Measurements from ENCODE around the gene DENND10.

The DENND10 gene

DNA sequence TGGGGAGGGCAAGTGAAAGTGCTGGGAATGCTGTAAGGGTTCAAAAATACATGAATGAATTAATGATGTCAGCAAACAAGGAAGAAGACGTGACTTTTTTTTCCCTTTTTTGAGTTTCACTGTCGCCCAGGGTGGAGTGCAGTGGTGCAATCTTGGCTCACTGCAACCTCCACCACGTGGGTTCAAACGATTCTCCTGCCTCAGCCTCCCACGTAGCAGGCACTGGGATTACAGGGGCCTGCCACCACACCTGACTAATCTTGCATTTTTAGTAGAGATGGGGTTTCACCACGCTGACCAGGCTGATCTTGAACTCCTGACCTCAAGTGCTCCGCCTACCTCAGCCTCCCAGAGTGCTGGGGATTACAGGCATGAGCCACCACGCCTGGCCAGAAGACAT, 30.0 kb downstream of the DENND10 start:
- no peak for ATAC-seq

GRCh38 chr10:119135513-119135881, 31.6 kb downstream of the DENND10 start:
- ATAC-seq = no peak
- TF ChIP-seq TSHZ2 (CRISPR knock-in tag; IDR thresholded peaks at IDR 0.05) (no peak), RARB (CRISPR knock-in tag; IDR thresholded peaks at IDR 0.05) (no peak), ISL1 (CRISPR knock-in tag; IDR thresholded peaks at IDR 0.05) (no peak), OSR1 (CRISPR knock-in tag; IDR thresholded peaks at IDR 0.05) (no peak), ARNTL (CRISPR knock-in tag; IDR thresholded peaks at IDR 0.05; ENCODE audit: borderline replicate concordance, low read depth) (no peak), ZC3H10 (CRISPR knock-in tag; IDR thresholded peaks at IDR 0.05) (no peak), ZNF8 (CRISPR knock-in tag; IDR thresholded peaks at IDR 0.05) (no peak), ZNF565 (CRISPR knock-in tag; conservative IDR thresholded peaks at IDR 0.05; ENCODE audit: low read depth) (no peak), ESRRG (CRISPR knock-in tag; IDR thresholded peaks at IDR 0.05) (no peak), ZNF70 (CRISPR knock-in tag; IDR thresholded peaks at IDR 0.05) (no peak), PPARA (CRISPR knock-in tag; IDR thresholded peaks at IDR 0.05; ENCODE audit: borderline replicate concordance) (no peak)
- TF ChIP-seq, protein P1, sequence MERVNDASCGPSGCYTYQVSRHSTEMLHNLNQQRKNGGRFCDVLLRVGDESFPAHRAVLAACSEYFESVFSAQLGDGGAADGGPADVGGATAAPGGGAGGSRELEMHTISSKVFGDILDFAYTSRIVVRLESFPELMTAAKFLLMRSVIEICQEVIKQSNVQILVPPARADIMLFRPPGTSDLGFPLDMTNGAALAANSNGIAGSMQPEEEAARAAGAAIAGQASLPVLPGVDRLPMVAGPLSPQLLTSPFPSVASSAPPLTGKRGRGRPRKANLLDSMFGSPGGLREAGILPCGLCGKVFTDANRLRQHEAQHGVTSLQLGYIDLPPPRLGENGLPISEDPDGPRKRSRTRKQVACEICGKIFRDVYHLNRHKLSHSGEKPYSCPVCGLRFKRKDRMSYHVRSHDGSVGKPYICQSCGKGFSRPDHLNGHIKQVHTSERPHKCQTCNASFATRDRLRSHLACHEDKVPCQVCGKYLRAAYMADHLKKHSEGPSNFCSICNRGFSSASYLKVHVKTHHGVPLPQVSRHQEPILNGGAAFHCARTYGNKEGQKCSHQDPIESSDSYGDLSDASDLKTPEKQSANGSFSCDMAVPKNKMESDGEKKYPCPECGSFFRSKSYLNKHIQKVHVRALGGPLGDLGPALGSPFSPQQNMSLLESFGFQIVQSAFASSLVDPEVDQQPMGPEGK (CRISPR knock-in tag; IDR thresholded peaks at IDR 0.05; ENCODE audit: borderline replicate concordance) = no peak
- TF ChIP-seq, protein P2, sequence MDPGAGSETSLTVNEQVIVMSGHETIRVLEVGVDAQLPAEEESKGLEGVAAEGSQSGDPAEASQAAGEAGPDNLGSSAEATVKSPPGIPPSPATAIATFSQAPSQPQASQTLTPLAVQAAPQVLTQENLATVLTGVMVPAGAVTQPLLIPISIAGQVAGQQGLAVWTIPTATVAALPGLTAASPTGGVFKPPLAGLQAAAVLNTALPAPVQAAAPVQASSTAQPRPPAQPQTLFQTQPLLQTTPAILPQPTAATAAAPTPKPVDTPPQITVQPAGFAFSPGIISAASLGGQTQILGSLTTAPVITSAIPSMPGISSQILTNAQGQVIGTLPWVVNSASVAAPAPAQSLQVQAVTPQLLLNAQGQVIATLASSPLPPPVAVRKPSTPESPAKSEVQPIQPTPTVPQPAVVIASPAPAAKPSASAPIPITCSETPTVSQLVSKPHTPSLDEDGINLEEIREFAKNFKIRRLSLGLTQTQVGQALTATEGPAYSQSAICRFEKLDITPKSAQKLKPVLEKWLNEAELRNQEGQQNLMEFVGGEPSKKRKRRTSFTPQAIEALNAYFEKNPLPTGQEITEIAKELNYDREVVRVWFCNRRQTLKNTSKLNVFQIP (CRISPR knock-in tag; IDR thresholded peaks at IDR 0.05; ENCODE audit: borderline replicate concordance, low read depth) = no peak
- TF ChIP-seq, protein P3, sequence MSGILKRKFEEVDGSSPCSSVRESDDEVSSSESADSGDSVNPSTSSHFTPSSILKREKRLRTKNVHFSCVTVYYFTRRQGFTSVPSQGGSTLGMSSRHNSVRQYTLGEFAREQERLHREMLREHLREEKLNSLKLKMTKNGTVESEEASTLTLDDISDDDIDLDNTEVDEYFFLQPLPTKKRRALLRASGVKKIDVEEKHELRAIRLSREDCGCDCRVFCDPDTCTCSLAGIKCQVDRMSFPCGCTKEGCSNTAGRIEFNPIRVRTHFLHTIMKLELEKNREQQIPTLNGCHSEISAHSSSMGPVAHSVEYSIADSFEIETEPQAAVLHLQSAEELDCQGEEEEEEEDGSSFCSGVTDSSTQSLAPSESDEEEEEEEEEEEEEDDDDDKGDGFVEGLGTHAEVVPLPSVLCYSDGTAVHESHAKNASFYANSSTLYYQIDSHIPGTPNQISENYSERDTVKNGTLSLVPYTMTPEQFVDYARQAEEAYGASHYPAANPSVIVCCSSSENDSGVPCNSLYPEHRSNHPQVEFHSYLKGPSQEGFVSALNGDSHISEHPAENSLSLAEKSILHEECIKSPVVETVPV (CRISPR knock-in tag; IDR thresholded peaks at IDR 0.05) = no peak

More for the DNA sequence above, 30.0 kb downstream of the DENND10 start:
- TF ChIP-seq OSR1 (CRISPR knock-in tag; IDR thresholded peaks at IDR 0.05) (no peak), ZNF565 (CRISPR knock-in tag; conservative IDR thresholded peaks at IDR 0.05; ENCODE audit: low read depth) (no peak), SNAI2 (CRISPR knock-in tag; IDR thresholded peaks at IDR 0.05) (no peak), GLIS3 (CRISPR knock-in tag; IDR thresholded peaks at IDR 0.05) (no peak), ARNTL (CRISPR knock-in tag; IDR thresholded peaks at IDR 0.05; ENCODE audit: borderline replicate concordance, low read depth) (no peak), CREB5 (CRISPR knock-in tag; IDR thresholded peaks at IDR 0.05; ENCODE audit: low read depth) (no peak), ZNF70 (CRISPR knock-in tag; IDR thresholded peaks at IDR 0.05) (no peak), PPARA (CRISPR knock-in tag; IDR thresholded peaks at IDR 0.05; ENCODE audit: borderline replicate concordance) (no peak), ISL1 (CRISPR knock-in tag; IDR thresholded peaks at IDR 0.05) (no peak), BACH2 (CRISPR knock-in tag; IDR thresholded peaks at IDR 0.05; ENCODE audit: borderline replicate concordance) (no peak), ZC3H10 (CRISPR knock-in tag; IDR thresholded peaks at IDR 0.05) (no peak), TCF4 (CRISPR knock-in tag; IDR thresholded peaks at IDR 0.05; ENCODE audit: borderline replicate concordance) (no peak), RARB (CRISPR knock-in tag; IDR thresholded peaks at IDR 0.05) (no peak), CSDC2 (CRISPR knock-in tag; IDR thresholded peaks at IDR 0.05) (no peak), ESRRG (CRISPR knock-in tag; IDR thresholded peaks at IDR 0.05) (no peak)
- TF ChIP-seq, protein P2 (CRISPR knock-in tag; IDR thresholded peaks at IDR 0.05; ENCODE audit: borderline replicate concordance, low read depth) = no peak
- TF ChIP-seq, protein P3 (CRISPR knock-in tag; IDR thresholded peaks at IDR 0.05) = no peak
- TF ChIP-seq, protein P1 (CRISPR knock-in tag; IDR thresholded peaks at IDR 0.05; ENCODE audit: borderline replicate concordance) = no peak
